ENCODE results near the gene MYOD1.

MYOD1 gene

GRCh38 chr11:17750013-17750800 is 30.8 kb downstream of the MYOD1 start:
- DNase-seq (ENCODE audit: low read depth): no peak

GRCh38 chr11:17750801-17751165 is 31.4 kb downstream of the MYOD1 start:
- no peak for DNase-seq (ENCODE audit: low read depth)

GRCh38 chr11:17751558-17751957 is 32.2 kb downstream of the MYOD1 start:
- DNase-seq (ENCODE audit: low read depth): no peak

- no peak for DNase-seq (ENCODE audit: low read depth)
Measured at GRCh38 chr11:17752144-17752543, 32.8 kb downstream of the MYOD1 start.

GRCh38 chr11:17753153-17753552 is 33.8 kb downstream of the MYOD1 start:
- no peak for DNase-seq (ENCODE audit: low read depth)

- DNase-seq (ENCODE audit: low read depth): no peak
Measured at GRCh38 chr11:17753641-17754040, 34.3 kb downstream of the MYOD1 start.

GRCh38 chr11:17755891-17756290 is 36.5 kb downstream of the MYOD1 start:
- DNase-seq (ENCODE audit: low read depth): no peak

GRCh38 chr11:17760102-17761029 is 41.0 kb downstream of the MYOD1 start:
- peak; percentile 43 for DNase-seq (ENCODE audit: low read depth)

GRCh38 chr11:17762309-17762974 is 43.1 kb downstream of the MYOD1 start:
- no peak for DNase-seq (ENCODE audit: low read depth)

- no peak for DNase-seq (ENCODE audit: low read depth)
Measured at GRCh38 chr11:17763244-17763643, 43.9 kb downstream of the MYOD1 start.

- no peak for DNase-seq (ENCODE audit: low read depth)
Measured at GRCh38 chr11:17763703-17764102, 44.3 kb downstream of the MYOD1 start.

GRCh38 chr11:17764446-17765218 is 45.3 kb downstream of the MYOD1 start:
- peak; percentile 9 for DNase-seq (ENCODE audit: low read depth)

- DNase-seq (ENCODE audit: low read depth): peak; percentile 5
Measured at GRCh38 chr11:17765356-17766072, 46.1 kb downstream of the MYOD1 start.

GRCh38 chr11:17766073-17766359 is 46.6 kb downstream of the MYOD1 start:
- DNase-seq (ENCODE audit: low read depth): no peak

- DNase-seq (ENCODE audit: low read depth): no peak
Measured at GRCh38 chr11:17766590-17766989, 47.2 kb downstream of the MYOD1 start.

GRCh38 chr11:17767301-17767885 is 48.0 kb downstream of the MYOD1 start:
- DNase-seq (ENCODE audit: low read depth): no peak

- DNase-seq (ENCODE audit: low read depth): no peak
Measured at GRCh38 chr11:17767914-17768313, 48.5 kb downstream of the MYOD1 start.

GRCh38 chr11:17768547-17768946 is 49.2 kb downstream of the MYOD1 start:
- DNase-seq (ENCODE audit: low read depth): no peak

GRCh38 chr11:17769218-17769617 is 49.8 kb downstream of the MYOD1 start:
- DNase-seq (ENCODE audit: low read depth): no peak

- DNase-seq (ENCODE audit: low read depth): no peak
Measured at GRCh38 chr11:17770048-17770652, 50.8 kb downstream of the MYOD1 start.

GRCh38 chr11:17770917-17771316 is 51.5 kb downstream of the MYOD1 start:
- no peak for DNase-seq (ENCODE audit: low read depth)
